Measurements from ENCODE around the gene SIGLEC9. TPM values are rescaled to one million over a fixed set of nuclear protein-coding genes. Genes with fewer than 3 reads are reported as not detected.

SIGLEC9 gene
- total and polyA plus RNA-seq, 8 donors = 0.63 to 46.5 (median 1.4) TPM

DNA sequence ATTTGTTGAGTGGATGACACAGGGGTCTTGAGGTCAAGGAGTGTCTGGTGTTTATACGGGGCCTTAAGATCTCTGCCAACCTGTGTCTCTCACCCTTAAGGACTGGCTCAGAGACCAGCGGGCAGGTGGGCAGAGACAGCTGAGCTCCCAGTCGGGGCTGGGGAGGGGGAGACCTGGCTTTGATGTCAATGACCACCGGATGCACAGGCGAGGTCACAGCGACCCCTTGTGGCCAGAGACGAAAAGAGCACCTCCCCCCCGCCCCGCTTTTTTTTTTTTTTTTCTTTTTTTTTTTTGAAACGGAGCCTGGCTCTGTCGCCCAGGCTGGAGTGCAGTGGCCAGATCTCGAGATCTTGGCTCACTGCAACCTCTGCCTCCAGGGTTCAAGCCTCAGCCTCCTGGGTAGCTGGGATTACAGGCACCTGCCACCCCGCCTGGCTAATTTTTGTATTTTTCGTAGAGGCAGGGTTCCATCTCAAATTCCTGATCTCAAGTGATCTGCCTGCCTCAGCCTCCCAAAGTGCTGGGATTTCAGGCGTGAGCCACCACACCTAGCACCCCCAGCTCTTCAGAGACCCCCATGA lies 29.9 kb upstream of the SIGLEC9 start:
- H3K4me3 ChIP-seq = no peak overlapping the region
- peak; percentile 10 for ATAC-seq
- H3K36me3 ChIP-seq = peaks cover 0 to 19% of the 10 kb centered on the region in 2 donors
- H3K4me1 ChIP-seq = peaks cover 0 to 14% of the 10 kb centered on the region in 2 donors
- H3K27ac ChIP-seq = no peak overlapping the region
- peak in 1 of 4 donors; percentile 30 for DNase-seq
- intact Hi-C loops (cut with DNase I) = no loop called here
- TF ChIP-seq, protein P1, sequence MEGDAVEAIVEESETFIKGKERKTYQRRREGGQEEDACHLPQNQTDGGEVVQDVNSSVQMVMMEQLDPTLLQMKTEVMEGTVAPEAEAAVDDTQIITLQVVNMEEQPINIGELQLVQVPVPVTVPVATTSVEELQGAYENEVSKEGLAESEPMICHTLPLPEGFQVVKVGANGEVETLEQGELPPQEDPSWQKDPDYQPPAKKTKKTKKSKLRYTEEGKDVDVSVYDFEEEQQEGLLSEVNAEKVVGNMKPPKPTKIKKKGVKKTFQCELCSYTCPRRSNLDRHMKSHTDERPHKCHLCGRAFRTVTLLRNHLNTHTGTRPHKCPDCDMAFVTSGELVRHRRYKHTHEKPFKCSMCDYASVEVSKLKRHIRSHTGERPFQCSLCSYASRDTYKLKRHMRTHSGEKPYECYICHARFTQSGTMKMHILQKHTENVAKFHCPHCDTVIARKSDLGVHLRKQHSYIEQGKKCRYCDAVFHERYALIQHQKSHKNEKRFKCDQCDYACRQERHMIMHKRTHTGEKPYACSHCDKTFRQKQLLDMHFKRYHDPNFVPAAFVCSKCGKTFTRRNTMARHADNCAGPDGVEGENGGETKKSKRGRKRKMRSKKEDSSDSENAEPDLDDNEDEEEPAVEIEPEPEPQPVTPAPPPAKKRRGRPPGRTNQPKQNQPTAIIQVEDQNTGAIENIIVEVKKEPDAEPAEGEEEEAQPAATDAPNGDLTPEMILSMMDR (IDR thresholded peaks at IDR 0.05) = peak; percentile 49 to 53
- no peaks in the 10 kb centered on the region for H3K27me3 ChIP-seq
- no peaks in the 10 kb centered on the region for H3K9me3 ChIP-seq

DNA sequence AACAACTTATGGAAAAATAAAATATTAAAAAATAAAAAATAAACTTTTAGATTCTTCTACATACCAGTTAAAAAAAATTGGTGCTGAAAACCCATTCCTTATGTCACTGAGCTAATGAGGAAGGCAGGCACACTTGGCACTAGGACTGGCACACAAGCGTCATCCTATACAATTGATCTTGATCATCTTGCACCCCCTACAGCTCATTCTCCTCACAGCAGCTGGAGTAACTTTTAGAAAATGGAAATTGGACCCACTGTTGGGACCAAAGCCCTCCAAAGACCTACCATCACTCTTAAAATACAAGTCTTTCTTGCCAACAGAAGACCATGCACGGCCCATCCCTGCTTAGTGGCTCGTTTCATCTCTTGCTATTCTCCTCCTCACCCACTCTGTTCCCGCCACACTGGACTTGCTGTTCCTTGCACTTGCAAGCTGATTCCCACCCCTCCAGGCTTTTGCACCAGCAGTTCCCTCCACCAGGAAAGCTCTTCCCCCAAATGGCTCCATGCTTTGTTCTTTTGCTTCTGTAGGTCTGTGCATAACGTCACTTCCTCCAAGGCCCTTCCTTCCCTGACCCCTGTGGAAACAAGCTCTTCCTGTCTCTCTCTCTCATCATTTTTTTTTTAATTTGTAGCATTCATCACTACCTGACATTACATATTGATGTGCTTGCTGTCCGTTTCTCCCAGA lies 28.1 kb upstream of the SIGLEC9 start:
- no peak for DNase-seq
- peaks cover 0 to 18% of the 10 kb centered on the region in 2 donors for H3K4me1 ChIP-seq
- TF ChIP-seq, protein P1 (IDR thresholded peaks at IDR 0.05) = no peak
- no peak for ATAC-seq
- peaks cover 0 to 32% of the 10 kb centered on the region in 2 donors for H3K36me3 ChIP-seq
- no peaks in the 10 kb centered on the region for H3K9me3 ChIP-seq
- no peak overlapping the region for H3K4me3 ChIP-seq
- no peaks in the 10 kb centered on the region for H3K27me3 ChIP-seq
- intact Hi-C loops (cut with DNase I) = no loop called here
- no peak overlapping the region for H3K27ac ChIP-seq

DNA sequence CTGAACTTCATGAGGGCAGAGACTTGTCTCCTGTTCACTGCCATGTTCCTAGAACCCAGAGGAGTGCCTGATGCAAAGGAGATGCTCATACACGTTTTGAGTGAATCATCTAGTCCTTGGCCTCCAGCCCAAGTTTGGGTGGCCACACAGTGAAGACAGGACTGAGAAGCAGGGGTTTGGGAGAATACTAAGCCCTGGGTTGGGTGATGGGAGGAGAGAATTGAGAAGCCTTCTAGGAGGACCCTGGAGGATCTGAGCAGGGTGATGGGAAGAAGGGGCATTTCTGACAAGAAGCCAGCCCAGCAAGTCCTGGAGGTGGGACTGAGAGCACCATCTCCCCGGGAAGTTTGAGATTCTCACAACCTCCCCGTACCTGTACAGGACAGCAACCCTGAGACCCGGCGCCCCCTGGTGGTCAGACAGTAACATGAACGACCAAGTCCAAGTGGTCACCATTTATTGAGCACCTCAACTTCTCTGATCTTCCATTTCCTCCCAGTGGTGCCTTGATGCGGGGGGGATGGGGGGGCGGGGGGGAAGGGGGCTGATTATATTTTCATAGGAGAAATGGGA lies 27.5 kb upstream of the SIGLEC9 start:
- DNase-seq = peak in 3 of 4 donors; percentile 41 to 93 (median 63)
- Histone ChIP-seq H3K27me3 (no peaks in the 10 kb centered on the region), H3K27ac (no peak overlapping the region), H3K4me1 (peaks cover 0 to 23% of the 10 kb centered on the region in 2 donors), H3K4me3 (no peak overlapping the region), H3K9me3 (no peaks in the 10 kb centered on the region), H3K36me3 (peaks cover 0 to 39% of the 10 kb centered on the region in 2 donors)
- ATAC-seq = peak; percentile 78
- intact Hi-C loops (cut with DNase I) = no loop called here
- TF ChIP-seq, protein P1 (IDR thresholded peaks at IDR 0.05) = peak; percentile 44 to 50

DNA sequence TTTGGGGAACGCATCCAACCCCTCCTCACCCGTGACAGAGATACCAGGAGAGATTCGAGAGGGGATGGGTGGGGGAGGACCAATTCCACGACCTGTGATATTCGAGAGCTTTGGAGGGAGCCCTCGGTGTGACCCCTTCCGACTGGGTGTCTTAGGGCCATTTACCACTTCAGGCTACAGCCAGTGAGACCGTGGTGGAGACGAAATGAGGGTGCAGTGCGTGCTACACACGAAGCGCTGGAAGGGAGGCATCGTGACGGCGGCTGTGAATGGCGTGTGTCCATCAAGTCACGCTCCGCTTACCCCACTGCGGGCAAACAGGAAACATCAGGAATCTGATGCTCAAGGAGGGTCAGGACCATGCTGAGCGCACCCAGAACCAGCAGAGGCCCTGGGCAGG lies 26.9 kb upstream of the SIGLEC9 start:
- peaks cover 0 to 23% of the 10 kb centered on the region in 2 donors for H3K4me1 ChIP-seq
- TF ChIP-seq, protein P1 (IDR thresholded peaks at IDR 0.05) = no peak
- no peak overlapping the region for H3K27ac ChIP-seq
- no peaks in the 10 kb centered on the region for H3K27me3 ChIP-seq
- ATAC-seq (no peak), DNase-seq (no peak)
- intact Hi-C loops (cut with DNase I) = no loop called here
- peaks cover 0 to 44% of the 10 kb centered on the region in 2 donors for H3K36me3 ChIP-seq
- no peaks in the 10 kb centered on the region for H3K9me3 ChIP-seq
- H3K4me3 ChIP-seq = no peak overlapping the region

All from left lung (tissue), 10 donors.